CD4-positive, alpha-beta T cell treated with Interleukin-1 beta for 1 hour (primary cell): ENCODE data around the gene STOX2.

Experiments used
- DNase-seq, 2 donors: peaks; one replicate each; pipeline ENCODE4 v3.0.0-alpha.2; 2020 to 2022

Gene STOX2

GRCh38 chr4:183898456-183898855 is 6.7 kb upstream of the STOX2 start:
- DNase-seq = no peak

- DNase-seq = no peak
Measured at GRCh38 chr4:183903021-183903760, 1.9 kb upstream of the STOX2 start.

GRCh38 chr4:183905593-183906488 is 734 bp downstream of the STOX2 start:
- no peak for DNase-seq

GRCh38 chr4:183906489-183906738 is 1.3 kb downstream of the STOX2 start:
- no peak for DNase-seq

GRCh38 chr4:183906739-183907651 is 1.9 kb downstream of the STOX2 start:
- no peak for DNase-seq

GRCh38 chr4:183907871-183908683 is 3.0 kb downstream of the STOX2 start:
- DNase-seq = no peak

GRCh38 chr4:183909187-183909586 is 4.1 kb downstream of the STOX2 start:
- DNase-seq = no peak

- DNase-seq = no peak
Measured at GRCh38 chr4:183909801-183910200, 4.7 kb downstream of the STOX2 start.

GRCh38 chr4:183912585-183912984 is 7.5 kb downstream of the STOX2 start:
- DNase-seq = no peak

- no peak for DNase-seq
Measured at GRCh38 chr4:183915976-183916375, 10.9 kb downstream of the STOX2 start.

GRCh38 chr4:183918696-183919095 is 13.6 kb downstream of the STOX2 start:
- DNase-seq = no peak

GRCh38 chr4:183919141-183919540 is 14.0 kb downstream of the STOX2 start:
- DNase-seq = no peak

- no peak for DNase-seq
Measured at GRCh38 chr4:183920512-183920911, 15.4 kb downstream of the STOX2 start.

- no peak for DNase-seq
Measured at GRCh38 chr4:183921335-183921734, 16.2 kb downstream of the STOX2 start.

- DNase-seq = no peak
Measured at GRCh38 chr4:183924362-183925044, 19.4 kb downstream of the STOX2 start.

- no peak for DNase-seq
Measured at GRCh38 chr4:183926950-183927349, 21.8 kb downstream of the STOX2 start.

GRCh38 chr4:183932576-183932975 is 27.5 kb downstream of the STOX2 start:
- DNase-seq = no peak

GRCh38 chr4:183934761-183935160 is 29.7 kb downstream of the STOX2 start:
- no peak for DNase-seq

GRCh38 chr4:183935355-183936005 is 30.4 kb downstream of the STOX2 start:
- no peak for DNase-seq

GRCh38 chr4:183936047-183936446 is 30.9 kb downstream of the STOX2 start:
- DNase-seq = no peak
